Endometrial microvascular endothelial cells (primary cell): ENCODE results near the gene ARPC1A. TPM values are rescaled to one million over a fixed set of nuclear protein-coding genes. Genes with fewer than 3 reads are reported as not detected.
"Not testable (repeated sequence)": the region's sequence is repeated elsewhere in the genome, so short reads cannot be mapped to it uniquely, and the experiment has no call there.

Source experiments
- in situ Hi-C: cut with HindIII; loops from 2 replicates; pipeline ENCODE4 v1.10.0; 2017; ENCODE audit warnings: low sequenced_read_pairs, low pct_unique_long_range_greater_than_20kb; ENCODE audit errors: inconsistent ontology term
- total RNA-seq: library from RNA; depleted of rRNA; stranded (reverse); fragments of >200 nt; gene quantifications from one replicate; pipeline ENCODE4 v1.2.3, GENCODE V29; 2015; ENCODE audit errors: inconsistent ontology term

ARPC1A gene
- total RNA-seq, 1 donor from 2014 or later = 255 TPM

DNA sequence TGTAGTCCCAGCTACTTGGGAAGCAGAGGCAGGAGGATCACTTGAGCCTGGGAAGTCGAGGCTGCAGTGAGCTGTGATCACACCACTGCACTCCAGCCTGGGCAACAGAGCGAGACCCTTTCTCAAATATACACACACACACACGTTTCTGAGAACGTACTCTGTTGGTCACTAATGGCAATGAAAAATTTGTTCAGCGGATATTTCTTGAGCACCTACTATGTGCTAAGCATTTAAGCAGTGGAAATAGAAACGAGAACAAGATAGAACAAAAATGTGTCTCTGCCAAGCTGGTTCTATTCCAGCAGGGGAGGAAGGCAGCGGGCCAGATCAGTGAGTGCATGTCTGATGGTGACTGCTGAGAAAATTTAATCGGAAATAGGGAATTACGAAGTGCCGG is 57.5 kb downstream of the ARPC1A start:
- in situ Hi-C loops = no loop called here

- in situ Hi-C loops = no loop called here
Measured at GRCh38 chr7:99383791-99384370, 58.2 kb downstream of the ARPC1A start.

DNA sequence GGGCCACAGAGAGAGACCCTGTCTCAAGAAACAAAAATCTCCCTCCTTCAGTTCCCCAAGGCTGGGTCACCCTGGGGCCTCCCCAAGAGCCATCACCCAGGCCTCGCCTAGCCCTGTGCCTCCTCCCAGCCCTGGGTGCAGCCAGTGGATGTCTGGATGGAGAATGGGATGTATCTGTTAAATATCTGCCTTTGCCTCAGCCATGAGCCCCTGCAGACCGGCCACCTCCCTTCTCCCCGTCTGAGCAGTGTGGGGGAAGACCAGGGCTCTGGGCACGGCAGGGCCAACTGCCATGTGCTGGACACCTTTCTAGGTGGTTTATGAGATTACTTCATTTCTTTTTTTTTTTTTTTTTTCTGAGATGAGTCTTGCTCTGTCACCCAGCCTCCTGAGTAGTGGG is 58.8 kb downstream of the ARPC1A start:
- in situ Hi-C loops = no loop called here

DNA sequence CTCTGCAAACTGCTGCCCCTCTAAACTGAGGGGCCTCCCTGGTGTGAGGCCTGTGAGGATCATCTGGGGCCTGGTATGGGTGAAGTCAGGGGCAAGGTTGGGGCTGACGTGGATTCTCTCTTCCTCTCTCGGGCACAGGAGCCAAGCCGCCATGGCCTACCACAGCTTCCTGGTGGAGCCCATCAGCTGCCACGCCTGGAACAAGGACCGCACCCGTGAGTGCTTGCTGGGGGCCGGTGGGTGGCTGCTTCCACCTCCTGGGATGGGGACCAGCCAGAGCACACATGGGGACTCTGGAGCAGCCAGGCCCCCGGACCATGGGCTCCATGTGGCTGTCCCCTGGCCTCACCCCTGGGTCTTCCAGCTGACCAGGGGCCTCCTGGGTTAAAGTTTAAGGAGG is 59.9 kb downstream of the ARPC1A start:
- in situ Hi-C loops = no loop called here

DNA sequence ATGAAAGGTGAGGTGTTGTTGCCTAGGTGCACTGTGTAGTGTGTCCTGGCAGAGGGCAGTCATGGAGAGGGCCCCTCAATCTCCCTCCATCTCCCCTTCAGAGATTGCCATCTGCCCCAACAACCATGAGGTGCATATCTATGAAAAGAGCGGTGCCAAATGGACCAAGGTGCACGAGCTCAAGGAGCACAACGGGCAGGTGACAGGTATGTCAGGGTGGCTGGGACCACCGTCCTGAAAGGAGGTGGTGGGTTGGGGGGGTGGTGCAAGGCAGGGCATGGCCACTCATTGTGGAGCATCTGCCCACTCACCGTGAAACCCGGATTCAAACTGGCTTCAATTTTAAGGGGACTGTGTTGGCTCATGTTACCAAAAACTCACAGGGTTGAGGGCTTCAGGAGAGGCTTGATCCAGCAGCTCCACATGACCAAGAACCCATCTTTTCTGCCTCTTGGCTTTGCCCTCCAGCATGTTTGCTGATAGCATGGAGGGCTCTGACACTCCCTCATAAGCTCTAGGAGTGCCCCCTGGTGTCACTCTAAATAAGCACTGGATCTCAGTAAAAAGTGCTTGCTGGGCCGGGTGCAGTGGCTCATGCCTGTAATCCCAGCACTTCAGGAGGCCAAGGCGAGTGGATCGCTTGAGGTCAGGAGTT is 61.0 kb downstream of the ARPC1A start:
- in situ Hi-C loops = no loop called here

DNA sequence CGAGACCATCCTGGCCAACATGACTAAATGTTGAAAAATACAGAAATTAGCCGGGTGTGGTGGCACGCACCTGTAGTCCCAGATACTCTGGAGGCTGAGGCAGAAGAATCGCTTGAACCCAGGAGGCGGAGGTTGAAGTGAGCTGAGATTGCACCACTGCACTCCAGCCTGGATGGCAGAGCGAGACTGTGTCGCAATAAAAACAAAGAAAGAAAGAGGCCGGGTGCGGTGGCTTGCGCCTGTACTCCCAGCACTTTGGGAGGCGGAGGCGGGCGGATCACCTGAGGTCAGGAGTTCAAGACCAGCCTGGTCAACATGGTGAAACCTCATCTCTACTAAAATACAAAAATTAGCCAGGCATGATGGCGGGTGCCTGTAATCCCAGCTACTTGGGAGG is 61.5 kb downstream of the ARPC1A start:
- in situ Hi-C loops = not testable (repeated sequence)

DNA sequence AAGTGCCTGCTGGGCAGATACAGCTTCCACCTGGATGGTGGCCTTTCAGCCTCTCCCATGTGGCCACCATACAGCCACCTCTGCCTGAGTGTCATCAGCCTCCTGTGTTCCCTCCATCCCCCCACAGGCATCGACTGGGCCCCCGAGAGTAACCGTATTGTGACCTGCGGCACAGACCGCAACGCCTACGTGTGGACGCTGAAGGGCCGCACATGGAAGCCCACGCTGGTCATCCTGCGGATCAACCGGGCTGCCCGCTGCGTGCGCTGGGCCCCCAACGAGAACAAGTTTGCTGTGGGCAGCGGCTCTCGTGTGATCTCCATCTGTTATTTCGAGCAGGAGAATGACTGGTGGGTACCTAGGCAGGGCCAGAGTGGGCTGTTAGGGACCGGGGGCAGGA is 62.2 kb downstream of the ARPC1A start:
- in situ Hi-C loops = no loop called here

GRCh38 chr7:99389772-99390171 is 64.1 kb downstream of the ARPC1A start:
- in situ Hi-C loops = no loop called here

DNA sequence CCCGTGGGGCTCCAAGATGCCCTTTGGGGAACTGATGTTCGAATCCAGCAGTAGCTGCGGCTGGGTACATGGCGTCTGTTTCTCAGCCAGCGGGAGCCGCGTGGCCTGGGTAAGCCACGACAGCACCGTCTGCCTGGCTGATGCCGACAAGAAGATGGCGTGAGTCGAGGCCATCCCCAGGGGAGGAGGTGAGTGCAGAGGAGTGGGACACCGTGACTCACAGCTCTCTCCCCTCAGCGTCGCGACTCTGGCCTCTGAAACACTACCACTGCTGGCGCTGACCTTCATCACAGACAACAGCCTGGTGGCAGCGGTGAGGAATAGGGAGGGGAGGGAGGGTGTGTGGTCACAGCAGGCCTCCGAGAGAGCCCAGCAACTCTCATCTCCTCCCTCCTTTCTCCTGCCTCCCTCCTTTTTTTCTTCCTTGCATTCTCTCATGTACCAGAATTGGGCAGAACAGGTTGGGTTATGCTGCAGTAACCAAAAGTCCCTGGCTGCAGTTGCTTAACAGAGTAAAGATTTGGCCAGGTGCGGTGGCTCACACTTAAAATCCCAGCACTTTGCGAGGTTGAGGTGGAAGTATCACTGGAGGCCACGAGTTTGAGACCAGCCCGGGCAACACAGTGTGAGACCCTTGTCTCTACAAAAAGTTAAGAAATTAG is 65.4 kb downstream of the ARPC1A start:
- in situ Hi-C loops = no loop called here

DNA sequence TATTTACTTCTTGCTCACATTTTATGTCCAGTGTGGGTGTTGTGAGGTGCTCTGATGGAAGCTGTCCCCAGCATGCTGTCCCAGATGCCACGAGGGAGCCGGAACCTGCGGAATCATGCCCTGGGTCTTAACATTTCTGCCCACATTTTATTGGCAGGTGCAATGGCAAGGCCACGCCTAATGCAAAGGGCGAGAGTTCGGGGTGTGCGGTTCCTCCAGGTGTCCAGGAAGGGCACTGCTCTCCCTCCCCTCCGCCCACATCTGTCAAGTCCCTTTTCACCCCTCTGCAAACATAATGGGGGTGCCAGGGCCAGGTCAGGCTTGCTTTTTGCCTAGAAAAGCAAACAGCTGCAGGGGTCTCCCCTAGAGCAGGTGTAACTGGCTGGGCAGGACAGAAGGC is 66.3 kb downstream of the ARPC1A start:
- in situ Hi-C loops = no loop called here

- in situ Hi-C loops = no loop called here
Measured at GRCh38 chr7:99392659-99393354, 67.1 kb downstream of the ARPC1A start.

- in situ Hi-C loops = no loop called here
Measured at GRCh38 chr7:99393355-99394187, 67.9 kb downstream of the ARPC1A start.

- in situ Hi-C loops = no loop called here
Measured at GRCh38 chr7:99394188-99394502, 68.4 kb downstream of the ARPC1A start.

DNA sequence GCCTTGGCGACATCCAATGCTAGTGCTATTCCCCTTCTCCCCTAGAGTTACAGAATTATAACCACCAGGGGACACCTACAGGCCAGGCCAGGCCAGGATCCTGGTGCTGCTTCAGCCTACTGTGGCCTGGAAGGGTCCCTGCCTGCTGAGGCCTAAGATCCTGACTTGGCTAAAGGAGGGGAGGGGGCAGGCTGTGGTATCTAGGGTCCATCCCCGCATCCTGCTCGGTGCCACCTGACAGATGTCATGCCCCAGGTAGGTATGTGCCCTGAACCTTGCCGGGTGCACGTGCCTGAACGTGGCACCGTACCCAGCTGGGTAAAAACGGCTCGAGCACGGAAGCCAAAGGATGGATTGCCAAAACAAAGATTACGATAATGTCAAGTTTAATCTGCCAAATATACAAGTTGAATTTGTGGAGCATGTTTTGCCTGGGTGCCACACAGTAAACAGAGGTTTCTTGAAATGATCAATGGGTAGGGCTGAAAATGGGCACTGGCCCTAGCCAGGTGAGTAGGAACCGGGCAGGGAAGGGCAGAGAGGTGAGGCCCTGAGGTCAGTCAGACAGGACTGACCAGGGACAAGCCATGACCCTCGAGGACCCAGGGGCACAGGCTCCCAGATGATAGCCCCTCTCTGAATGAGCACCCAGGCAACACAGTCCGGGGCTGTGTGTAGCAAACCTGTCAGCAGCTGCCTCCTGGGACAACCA is 70.1 kb downstream of the ARPC1A start:
- in situ Hi-C loops = no loop called here

- in situ Hi-C loops = no loop called here
Measured at GRCh38 chr7:99396418-99397296, 71.0 kb downstream of the ARPC1A start.

DNA sequence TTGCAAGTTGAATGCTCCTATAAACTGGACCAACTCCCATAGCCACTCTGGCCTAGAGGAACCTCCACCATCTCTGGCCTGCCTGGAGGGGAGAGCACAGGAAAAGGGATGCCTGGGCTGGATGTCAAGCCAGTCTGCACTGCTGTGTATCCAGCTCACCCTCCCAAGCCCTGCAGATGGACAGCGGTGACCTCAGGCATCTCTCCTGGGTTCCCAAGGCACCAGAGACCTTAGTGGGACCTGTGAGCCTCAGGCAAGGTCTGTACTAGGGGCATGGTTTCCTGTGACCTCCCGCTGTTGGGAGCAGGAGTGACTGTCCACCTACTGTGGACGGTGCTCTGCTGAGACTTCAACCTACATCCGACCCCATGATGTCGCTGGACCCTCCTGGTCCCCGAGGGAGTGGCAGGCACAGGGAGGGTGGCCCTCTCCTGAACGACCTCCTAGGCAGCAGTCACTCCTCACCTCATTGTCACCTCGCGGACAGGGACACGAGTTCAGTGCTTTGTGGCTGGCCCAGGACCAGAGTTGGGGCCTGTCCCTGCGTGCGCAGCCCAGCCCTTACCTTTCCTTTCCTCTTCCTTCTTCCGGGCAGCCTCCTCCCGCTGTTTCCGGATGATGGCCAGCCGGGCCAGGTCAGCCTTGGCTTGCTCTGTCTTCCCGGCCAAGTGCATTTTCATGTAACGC is 71.7 kb downstream of the ARPC1A start:
- in situ Hi-C loops = no loop called here

- in situ Hi-C loops = no loop called here
Measured at GRCh38 chr7:99398891-99399445, 73.3 kb downstream of the ARPC1A start.
